Measurements from ENCODE around the gene DOCK10. TPM values are rescaled to one million over a fixed set of nuclear protein-coding genes. Genes with fewer than 3 reads are reported as not detected.
A peak's percentile ranks its signal among the peaks of the same experiment; 100 is the strongest.
"Not testable (repeated sequence)": the region's sequence is repeated elsewhere in the genome, so short reads cannot be mapped to it uniquely, and the experiment has no call there.

DOCK10 gene
- total RNA-seq, 1 donor from 2014 or later: 1.1 TPM

- Histone ChIP-seq H3K27me3 (ENCODE audit: control insufficient read depth, insufficient read depth, low read length) (no peaks in the 10 kb centered on the region), H3K4me3 (ENCODE audit: low read depth, low read length) (no peak overlapping the region), H3K36me3 (ENCODE audit: control insufficient read depth, insufficient read depth, low read length) (no peaks in the 10 kb centered on the region)
- no peak for FAIRE-seq
- peak; percentile 70 for DNase-seq (ENCODE audit: low read depth)
- TF ChIP-seq CTCF (IDR thresholded peaks at IDR 0.05; ENCODE audit: insufficient read depth, low read length, severe bottlenecking): no peak
Observed at GRCh38 chr2:224948859-224949258, 93.4 kb downstream of the DOCK10 start.

- H3K4me3 ChIP-seq (ENCODE audit: low read depth, low read length): no peak overlapping the region
- no peak for DNase-seq (ENCODE audit: low read depth)
- FAIRE-seq: no peak
- H3K27me3 ChIP-seq (ENCODE audit: control insufficient read depth, insufficient read depth, low read length): no peaks in the 10 kb centered on the region
- no peak for TF ChIP-seq CTCF (IDR thresholded peaks at IDR 0.05; ENCODE audit: insufficient read depth, low read length, severe bottlenecking)
- H3K36me3 ChIP-seq (ENCODE audit: control insufficient read depth, insufficient read depth, low read length): no peaks in the 10 kb centered on the region
Observed at GRCh38 chr2:224948005-224948404, 94.3 kb downstream of the DOCK10 start.

- Histone ChIP-seq H3K36me3 (ENCODE audit: control insufficient read depth, insufficient read depth, low read length) (no peaks in the 10 kb centered on the region), H3K4me3 (ENCODE audit: low read depth, low read length) (no peak overlapping the region), H3K27me3 (ENCODE audit: control insufficient read depth, insufficient read depth, low read length) (no peaks in the 10 kb centered on the region)
- FAIRE-seq: no peak
- no peak for TF ChIP-seq CTCF (IDR thresholded peaks at IDR 0.05; ENCODE audit: insufficient read depth, low read length, severe bottlenecking)
- no peak for DNase-seq (ENCODE audit: low read depth)
Observed at GRCh38 chr2:224947566-224947965, 94.7 kb downstream of the DOCK10 start.

GRCh38 chr2:224946895-224947294 lies 95.4 kb downstream of the DOCK10 start:
- H3K4me3 ChIP-seq (ENCODE audit: low read depth, low read length): no peak overlapping the region
- H3K36me3 ChIP-seq (ENCODE audit: control insufficient read depth, insufficient read depth, low read length): no peaks in the 10 kb centered on the region
- peak; percentile 66 for DNase-seq (ENCODE audit: low read depth)
- FAIRE-seq: no peak
- H3K27me3 ChIP-seq (ENCODE audit: control insufficient read depth, insufficient read depth, low read length): no peaks in the 10 kb centered on the region
- no peak for TF ChIP-seq CTCF (IDR thresholded peaks at IDR 0.05; ENCODE audit: insufficient read depth, low read length, severe bottlenecking)

GRCh38 chr2:224944707-224945547 lies 97.3 kb downstream of the DOCK10 start:
- Histone ChIP-seq H3K36me3 (ENCODE audit: control insufficient read depth, insufficient read depth, low read length) (no peaks in the 10 kb centered on the region), H3K27me3 (ENCODE audit: control insufficient read depth, insufficient read depth, low read length) (no peaks in the 10 kb centered on the region), H3K4me3 (ENCODE audit: low read depth, low read length) (no peak overlapping the region)
- FAIRE-seq (no peak), DNase-seq (ENCODE audit: low read depth) (no peak)
- no peak for TF ChIP-seq CTCF (IDR thresholded peaks at IDR 0.05; ENCODE audit: insufficient read depth, low read length, severe bottlenecking)

- not testable (repeated sequence) for H3K4me3 ChIP-seq (ENCODE audit: low read depth, low read length); DNase-seq (ENCODE audit: low read depth); H3K27me3 ChIP-seq (ENCODE audit: control insufficient read depth, insufficient read depth, low read length); H3K36me3 ChIP-seq (ENCODE audit: control insufficient read depth, insufficient read depth, low read length); FAIRE-seq
Observed at GRCh38 chr2:224943601-224944041, 98.6 kb downstream of the DOCK10 start.

Measured in bronchial epithelial cell (primary cell).